Common myeloid progenitor, CD34-positive (primary cell): ENCODE data around the gene ABCA2.

Experiments used
- CTCF ChIA-PET: fragments of 350-600 bp; sonication (Branson Sonifier 250); formaldehyde crosslinking; loops from one replicate; lab custom pipeline; 2021; ENCODE audit warnings: antibody characterized with exemption; lab: Charles Lee
- POLR2A ChIA-PET: fragments of 350-600 bp; sonication (Branson Sonifier 250); formaldehyde crosslinking; loops from one replicate; lab custom pipeline; 2021; ENCODE audit warnings: antibody characterized with exemption; lab: Charles Lee
- DNase-seq, 3 donors: peaks; one replicate each; pipeline versions ENCODE4 v3.0.0 to v3.0.0-alpha.2; 2013
- H3K27ac ChIP-seq, 2 experiments: 1 replicate in 1 of 2; 2 replicates in 1 of 2; pipeline ENCODE4 v1.7.0; 2013; ENCODE audit warnings: inconsistent platforms in 2 of 2, low read length in 2 of 2, mild to moderate bottlenecking in 2 of 2, low read depth in 1 of 2, moderate library complexity in 1 of 2; ENCODE audit not compliant: severe bottlenecking in 2 of 2, insufficient read depth in 1 of 2, poor library complexity in 1 of 2
- H3K27me3 ChIP-seq, 5 experiments: replicated peaks in 2 of 5; 1 replicate in 3 of 5; 2 replicates in 2 of 5; pipeline versions ENCODE4 v1.6.1 to v1.7.0; 2013; ENCODE audit warnings: low read length in 4 of 5, mild to moderate bottlenecking in 2 of 5, moderate library complexity in 2 of 5, inconsistent platforms in 1 of 5; ENCODE audit not compliant: insufficient read depth in 5 of 5, control insufficient read depth in 4 of 5
- H3K36me3 ChIP-seq, 4 experiments: 1 replicate in 2 of 4; 2 replicates in 2 of 4; pipeline versions ENCODE4 v1.6.1 to v1.7.0; 2013; ENCODE audit warnings: low read length in 3 of 4, control low read depth in 1 of 4, mild to moderate bottlenecking in 1 of 4; ENCODE audit not compliant: control insufficient read depth in 4 of 4, insufficient read depth in 4 of 4
- H3K4me1 ChIP-seq, 4 experiments: 1 replicate in 3 of 4; 2 replicates in 1 of 4; pipeline versions ENCODE4 v1.6.1 to v1.7.1; 2013; ENCODE audit warnings: low read length in 3 of 4, mild to moderate bottlenecking in 3 of 4, control low read depth in 1 of 4, inconsistent platforms in 1 of 4, moderate library complexity in 1 of 4; ENCODE audit not compliant: control insufficient read depth in 4 of 4, insufficient read depth in 4 of 4; ENCODE audit errors: control extremely low read depth in 1 of 4
- H3K4me3 ChIP-seq, 7 experiments: 1 replicate in 4 of 7; 2 replicates in 3 of 7; pipeline versions ENCODE4 v1.5.1 to v1.7.0; 2013; ENCODE audit warnings: mild to moderate bottlenecking in 7 of 7, low read length in 6 of 7, moderate library complexity in 6 of 7, inconsistent platforms in 2 of 7, low read depth in 2 of 7, control low read depth in 1 of 7; ENCODE audit not compliant: insufficient read depth in 4 of 7, control insufficient read depth in 1 of 7; ENCODE audit errors: extremely low read depth in 1 of 7
- H3K9me3 ChIP-seq, 5 experiments: 1 replicate in 4 of 5; 2 replicates in 1 of 5; pipeline versions ENCODE4 v1.6.1 to v1.7.1; 2013; ENCODE audit warnings: low read length in 4 of 5, mild to moderate bottlenecking in 2 of 5, inconsistent platforms in 1 of 5, low read depth in 1 of 5, moderate library complexity in 1 of 5; ENCODE audit not compliant: control insufficient read depth in 4 of 5, insufficient read depth in 2 of 5; ENCODE audit errors: control extremely low read depth in 1 of 5
- WGBS: methylation state at CpG from one replicate; pipeline ENCODE4 v1.1.5; 2013; ENCODE audit not compliant: insufficient coverage; 5-methylcytosine and 5-hydroxymethylcytosine counted together

ABCA2 gene

DNA sequence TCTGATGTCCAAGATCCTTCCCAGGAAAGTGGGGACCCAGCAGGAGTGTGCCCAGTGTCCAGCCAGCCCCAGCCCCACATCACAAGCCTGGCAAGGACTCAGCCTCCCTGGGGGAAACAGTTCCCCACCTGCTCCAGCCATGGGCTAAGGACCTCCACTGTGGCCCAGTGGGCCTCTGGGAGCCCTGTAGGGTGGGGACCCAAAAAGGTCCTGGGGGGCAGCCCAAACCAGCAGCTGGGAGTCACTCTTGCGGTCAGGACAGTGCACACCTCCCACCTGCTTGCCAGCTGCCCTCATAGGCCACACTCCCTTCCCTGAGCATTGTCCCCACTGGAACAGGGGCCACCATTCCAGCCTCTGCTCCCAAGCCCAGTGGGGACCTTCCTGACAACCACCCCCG lies 1.7 kb downstream of the ABCA2 start:
- Histone ChIP-seq H3K4me1 (peaks cover 0 to 59% (median 53%) of the 10 kb centered on the region in 4 experiments), H3K36me3 (peaks cover 0 to 20% (median 7%) of the 10 kb centered on the region in 4 experiments), H3K4me3 (peak overlapping the region in 3 of 7 experiments; percentile 71 to 77 (median 75)), H3K27ac (no peak overlapping the region), H3K9me3 (no peaks in the 10 kb centered on the region), H3K27me3 (no peaks in the 10 kb centered on the region)
- DNase-seq, result no peak
- 100% methylated on average over 1 of the region's 2 CpGs for WGBS
- POLR2A ChIA-PET, result no interaction called here
- CTCF ChIA-PET, result interaction anchor here (0.6 to 11.1 kb wide), 10 partner anchors 11 to 248 kb away, joined by 3 to 109 read pairs (median 4); partner anchors contain the start of genes NPDC1 and PAXX

DNA sequence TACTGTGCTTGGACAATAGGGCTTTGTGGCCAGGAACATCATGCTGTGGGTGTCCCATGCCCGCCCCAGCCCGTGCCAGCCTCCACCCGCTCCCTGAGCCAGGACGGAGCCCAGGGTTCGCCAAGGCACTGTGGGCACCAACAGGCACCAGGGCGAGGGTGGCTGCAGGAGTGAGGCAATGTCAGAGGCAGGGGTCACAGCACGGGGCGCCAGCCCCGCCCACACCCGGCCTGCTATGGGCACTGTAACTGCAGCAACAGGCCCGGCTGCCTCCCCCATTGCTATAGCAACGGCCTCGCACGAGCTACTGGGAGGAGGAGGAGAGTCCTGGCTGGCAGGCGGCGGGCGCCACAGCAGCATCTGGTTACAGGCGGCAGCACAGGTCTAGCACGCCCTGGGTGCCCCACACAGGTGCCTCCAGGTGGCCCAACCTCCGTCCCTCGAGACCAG lies 2.5 kb downstream of the ABCA2 start:
- WGBS, result 94% methylated on average over 18 of the region's 21 CpGs
- no peak overlapping the region for H3K4me3 ChIP-seq
- no peaks in the 10 kb centered on the region for H3K9me3 ChIP-seq
- H3K27me3 ChIP-seq, result no peaks in the 10 kb centered on the region
- ChIA-PET POLR2A (no interaction called here), CTCF (interaction anchor here (0.7 to 11.1 kb wide), 10 partner anchors 12 to 210 kb away, joined by 3 to 109 read pairs (median 4); partner anchors contain the start of genes CLIC3 and PAXX)
- no peak overlapping the region for H3K27ac ChIP-seq
- no peak for DNase-seq
- H3K36me3 ChIP-seq, result peaks cover 0 to 27% (median 13%) of the 10 kb centered on the region in 4 experiments
- peaks cover 0 to 50% (median 45%) of the 10 kb centered on the region in 4 experiments for H3K4me1 ChIP-seq

DNA sequence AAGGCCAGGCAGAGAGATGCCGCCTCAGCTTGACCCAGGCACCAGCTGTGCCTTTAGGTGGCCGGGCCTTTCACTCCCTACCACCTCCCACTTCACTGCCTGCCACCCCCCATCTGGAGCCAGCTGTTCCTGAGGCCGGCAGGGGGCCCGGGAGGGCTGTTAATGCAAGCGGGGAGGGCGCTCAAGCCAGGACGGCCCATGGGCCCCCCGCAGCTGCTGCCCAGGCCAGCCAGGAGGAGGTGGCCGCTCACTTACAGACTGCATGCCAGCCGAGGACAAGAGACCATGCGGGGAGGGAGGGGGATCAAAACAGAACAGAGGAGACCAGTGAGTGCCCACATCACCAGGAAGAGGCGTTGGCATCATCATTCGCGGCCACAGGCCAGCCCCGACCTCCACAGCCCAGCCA lies 4.5 kb downstream of the ABCA2 start:
- Histone ChIP-seq H3K4me3 (no peak overlapping the region), H3K36me3 (peaks cover 0 to 41% (median 26%) of the 10 kb centered on the region in 4 experiments), H3K4me1 (peaks cover 0 to 31% (median 27%) of the 10 kb centered on the region in 4 experiments), H3K27me3 (no peaks in the 10 kb centered on the region), H3K27ac (no peak overlapping the region), H3K9me3 (no peaks in the 10 kb centered on the region)
- POLR2A ChIA-PET, result no interaction called here
- CTCF ChIA-PET, result interaction anchor here (11.1 kb wide), 1 partner anchor 14 kb away, joined by 109 read pairs; no protein-coding TSS in a partner anchor
- no peak for DNase-seq
- WGBS, result 94% methylated on average over 13 of the region's 15 CpGs

DNA sequence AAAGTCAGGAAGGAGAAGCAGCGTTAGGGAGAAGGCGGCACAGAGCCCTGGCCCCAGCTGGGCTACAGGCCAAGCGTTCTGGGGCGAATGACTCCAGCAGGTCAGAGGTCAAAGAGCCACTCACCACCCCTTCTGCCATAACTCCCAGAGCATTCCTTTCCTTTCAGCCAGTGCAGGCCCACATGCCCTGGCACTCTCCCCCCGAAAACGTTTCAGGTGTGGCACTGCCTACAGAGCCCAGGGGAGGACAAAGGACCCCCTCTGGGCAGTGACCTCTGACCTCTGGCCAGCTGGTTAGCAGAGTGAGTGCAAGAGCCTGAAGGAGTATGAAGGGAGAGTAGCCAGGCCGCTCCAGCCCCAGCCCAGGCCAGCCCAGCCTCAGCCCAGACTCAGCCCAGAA lies 4.9 kb downstream of the ABCA2 start:
- 94% methylated on average over 6 of the region's 7 CpGs for WGBS

DNA sequence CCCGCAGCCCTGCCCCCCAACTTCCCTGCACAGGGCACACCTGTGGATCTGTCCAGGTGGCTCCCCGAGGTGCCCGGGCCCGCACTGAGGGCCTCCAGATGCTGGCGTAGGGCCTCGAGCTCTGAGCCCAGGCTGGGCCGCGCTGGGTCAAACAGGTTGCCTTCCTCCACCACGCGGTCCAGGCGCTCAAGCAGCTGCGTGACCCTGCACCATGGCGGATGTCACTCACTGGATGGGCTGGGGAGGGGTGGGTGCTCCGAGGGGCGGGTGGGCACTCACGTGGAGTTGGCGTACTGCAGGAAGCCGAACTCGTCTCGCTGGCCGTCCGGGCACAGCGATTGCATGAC lies 5.4 kb downstream of the ABCA2 start:
- Histone ChIP-seq H3K36me3 (peaks cover 0 to 46% (median 30%) of the 10 kb centered on the region in 4 experiments), H3K4me1 (peaks cover 0 to 29% (median 24%) of the 10 kb centered on the region in 4 experiments)

More for the DNA sequence above, 4.9 kb downstream of the ABCA2 start:
- DNase-seq, result no peak
- H3K27me3 ChIP-seq, result no peaks in the 10 kb centered on the region
- peaks cover 0 to 42% (median 26%) of the 10 kb centered on the region in 4 experiments for H3K36me3 ChIP-seq
- H3K27ac ChIP-seq, result no peak overlapping the region
- ChIA-PET CTCF (interaction anchor here (11.1 kb wide), 1 partner anchor 14 kb away, joined by 109 read pairs; no protein-coding TSS in a partner anchor), POLR2A (no interaction called here)
- H3K9me3 ChIP-seq, result no peaks in the 10 kb centered on the region
- peaks cover 0 to 29% (median 25%) of the 10 kb centered on the region in 4 experiments for H3K4me1 ChIP-seq
- no peak overlapping the region for H3K4me3 ChIP-seq

DNA sequence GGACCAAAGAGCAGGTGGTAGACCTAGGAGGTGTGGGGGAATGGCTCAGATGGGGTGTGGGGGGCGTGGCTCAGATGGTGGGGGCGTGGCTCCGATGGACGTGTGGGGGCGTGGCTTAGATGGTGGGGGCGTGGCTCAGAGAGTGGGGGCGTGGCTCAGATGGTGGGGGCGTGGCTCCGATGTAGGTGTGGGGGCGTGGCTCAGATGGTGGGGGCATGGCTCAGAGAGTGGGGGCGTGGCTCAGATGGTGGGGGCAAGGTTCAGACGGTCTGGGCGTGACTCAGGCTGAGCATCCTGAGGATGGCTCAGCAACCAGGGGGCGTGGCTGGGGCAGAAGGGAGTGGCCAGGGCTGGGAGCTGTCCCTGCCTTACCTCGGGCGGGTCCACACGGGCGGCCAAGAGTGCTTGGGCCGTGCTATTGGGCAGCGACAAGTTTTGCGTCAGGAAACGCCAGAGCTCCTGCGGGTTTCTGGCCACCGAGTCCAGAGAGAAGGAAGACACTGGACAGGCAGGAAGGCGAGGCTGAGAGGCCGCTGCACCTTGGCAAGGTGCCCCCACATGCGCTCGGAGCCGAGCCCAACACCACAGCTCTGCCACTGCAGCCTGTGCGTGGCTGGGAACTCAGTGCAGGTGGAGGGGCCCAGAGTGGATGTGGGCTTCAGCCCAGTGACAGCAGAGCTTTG lies 5.9 kb downstream of the ABCA2 start:
- peaks cover 2 to 51% (median 34%) of the 10 kb centered on the region in 4 experiments for H3K36me3 ChIP-seq
- ChIA-PET POLR2A (no interaction called here), CTCF (interaction anchor here (11.1 kb wide), 1 partner anchor 15 kb away, joined by 109 read pairs; no protein-coding TSS in a partner anchor)
- no peak overlapping the region for H3K27ac ChIP-seq
- 90% methylated on average over 19 of the region's 30 CpGs for WGBS
- H3K4me3 ChIP-seq, result no peak overlapping the region
- no peaks in the 10 kb centered on the region for H3K9me3 ChIP-seq
- no peaks in the 10 kb centered on the region for H3K27me3 ChIP-seq
- H3K4me1 ChIP-seq, result peaks cover 0 to 23% (median 19%) of the 10 kb centered on the region in 4 experiments
- peak; percentile 63 to 77 (median 73) for DNase-seq

More for the DNA sequence above, 5.4 kb downstream of the ABCA2 start:
- Histone ChIP-seq H3K27ac (no peak overlapping the region), H3K4me3 (no peak overlapping the region), H3K9me3 (no peaks in the 10 kb centered on the region), H3K27me3 (no peaks in the 10 kb centered on the region)
- DNase-seq, result no peak
- ChIA-PET CTCF (interaction anchor here (11.1 kb wide), 1 partner anchor 15 kb away, joined by 109 read pairs; no protein-coding TSS in a partner anchor), POLR2A (no interaction called here)
- 98% methylated on average over 20 of the region's 23 CpGs for WGBS
